HG02870 (cell line): Measurements from ENCODE around the gene RASAL1.
"Not testable (repeated sequence)": the region's sequence is repeated elsewhere in the genome, so short reads cannot be mapped to it uniquely, and the experiment has no call there.

Source experiments
- ATAC-seq: cut with Tn5 transposase; IDR thresholded peaks from one replicate; pipeline ENCODE4 v1.9.1; 2021; ENCODE audit warnings: mild to moderate bottlenecking, moderate library complexity; ENCODE audit not compliant: unreplicated experiment

RASAL1 gene

GRCh38 chr12:113119980-113120669 is 15.4 kb downstream of the RASAL1 start:
- no peak for ATAC-seq

DNA sequence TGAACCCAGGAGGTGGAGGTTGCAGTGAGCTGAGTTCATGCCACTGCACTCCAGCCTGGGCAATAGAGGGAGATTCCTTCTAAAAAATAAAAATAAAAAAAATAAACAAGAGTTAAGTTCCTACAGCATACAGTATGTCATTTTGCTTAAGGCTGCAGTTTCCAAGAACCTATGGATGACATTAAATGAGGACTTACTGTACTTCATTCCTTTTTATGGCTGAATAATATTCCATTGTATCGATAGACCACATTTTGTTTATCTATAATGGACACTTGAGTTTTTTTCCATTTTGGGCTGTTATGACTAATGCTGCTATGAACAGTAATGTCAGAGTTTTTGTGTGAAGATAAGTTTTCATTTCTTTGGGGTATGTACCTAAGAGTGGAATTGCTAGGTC is 17.4 kb downstream of the RASAL1 start:
- ATAC-seq: no peak

DNA sequence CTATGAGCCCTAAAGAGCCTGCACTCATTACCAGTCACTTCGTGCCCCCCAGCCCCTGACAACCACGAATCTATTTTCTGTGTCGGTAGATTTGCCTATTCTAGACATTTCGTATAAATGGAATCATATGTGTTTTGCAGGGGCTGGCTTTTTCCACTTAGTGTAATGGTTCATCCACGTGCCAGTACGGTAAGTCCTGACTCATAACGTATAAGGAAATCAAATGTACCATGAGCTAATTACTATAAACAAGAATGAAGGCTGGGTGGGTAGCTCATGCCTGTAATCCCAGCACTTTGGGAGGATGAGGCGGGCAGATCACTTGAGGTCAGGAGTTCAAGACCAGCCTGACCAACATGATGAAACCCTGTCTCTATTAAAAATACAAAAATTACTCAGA is 17.9 kb downstream of the RASAL1 start:
- not testable (repeated sequence) for ATAC-seq

DNA sequence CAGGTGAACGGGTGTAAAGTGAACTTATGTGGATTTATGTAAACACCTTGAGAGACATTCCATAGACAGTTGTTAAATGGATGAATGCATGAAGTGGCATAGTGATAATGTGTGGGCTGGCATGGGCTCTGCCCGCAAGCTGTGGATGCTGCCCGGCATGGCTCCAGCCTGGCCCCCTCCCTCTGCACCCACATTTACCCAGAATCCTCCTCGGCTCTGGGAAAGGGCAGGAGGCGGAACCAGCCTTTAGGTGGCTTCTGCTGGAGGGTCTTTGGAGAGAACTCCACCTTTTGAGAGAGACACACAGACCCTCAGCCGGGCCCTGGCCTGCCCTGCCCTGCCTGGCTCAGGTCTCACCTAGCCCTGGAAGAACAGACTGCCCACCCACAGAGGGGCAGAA is 18.7 kb downstream of the RASAL1 start:
- no peak for ATAC-seq

- no peak for ATAC-seq
Observed at GRCh38 chr12:113115455-113116126, 20.0 kb downstream of the RASAL1 start.

DNA sequence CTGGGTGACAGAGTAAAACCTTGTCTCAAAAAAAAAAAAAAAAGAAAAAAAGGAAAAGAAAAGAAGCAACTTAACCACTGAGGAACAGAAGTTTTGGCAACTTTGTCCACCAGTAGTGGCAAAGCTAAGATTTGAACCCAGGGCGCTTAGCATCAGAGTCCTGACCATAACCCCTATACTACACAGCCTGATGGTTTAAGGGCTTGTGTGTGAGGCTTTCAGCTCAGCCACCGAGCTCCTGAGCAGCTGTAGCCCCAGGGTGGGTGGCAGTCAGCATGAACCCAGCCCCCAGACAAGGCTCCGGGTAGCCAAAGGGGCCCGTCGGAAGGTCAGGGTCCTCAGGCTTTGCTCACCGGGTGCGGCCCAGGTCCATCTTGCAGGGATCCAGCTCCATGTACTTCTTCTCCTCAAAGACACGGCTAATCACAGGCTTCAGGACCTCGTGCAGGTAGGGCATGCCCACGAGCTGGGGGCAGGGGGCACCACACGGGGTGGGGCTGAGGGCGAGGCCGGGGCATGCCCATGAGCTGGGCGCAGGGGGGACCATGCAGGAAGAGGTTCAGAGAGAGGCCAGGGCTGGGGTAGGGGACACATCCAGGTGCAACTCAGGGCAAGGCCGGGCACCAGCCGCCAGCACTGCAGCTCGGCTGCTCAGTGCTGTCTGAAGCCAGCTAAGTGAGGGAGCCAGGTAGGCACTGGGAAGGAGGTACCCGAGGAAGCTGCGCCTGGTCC is 20.9 kb downstream of the RASAL1 start:
- no peak for ATAC-seq

- ATAC-seq: no peak
Observed at GRCh38 chr12:113113397-113113796, 22.2 kb downstream of the RASAL1 start.

DNA sequence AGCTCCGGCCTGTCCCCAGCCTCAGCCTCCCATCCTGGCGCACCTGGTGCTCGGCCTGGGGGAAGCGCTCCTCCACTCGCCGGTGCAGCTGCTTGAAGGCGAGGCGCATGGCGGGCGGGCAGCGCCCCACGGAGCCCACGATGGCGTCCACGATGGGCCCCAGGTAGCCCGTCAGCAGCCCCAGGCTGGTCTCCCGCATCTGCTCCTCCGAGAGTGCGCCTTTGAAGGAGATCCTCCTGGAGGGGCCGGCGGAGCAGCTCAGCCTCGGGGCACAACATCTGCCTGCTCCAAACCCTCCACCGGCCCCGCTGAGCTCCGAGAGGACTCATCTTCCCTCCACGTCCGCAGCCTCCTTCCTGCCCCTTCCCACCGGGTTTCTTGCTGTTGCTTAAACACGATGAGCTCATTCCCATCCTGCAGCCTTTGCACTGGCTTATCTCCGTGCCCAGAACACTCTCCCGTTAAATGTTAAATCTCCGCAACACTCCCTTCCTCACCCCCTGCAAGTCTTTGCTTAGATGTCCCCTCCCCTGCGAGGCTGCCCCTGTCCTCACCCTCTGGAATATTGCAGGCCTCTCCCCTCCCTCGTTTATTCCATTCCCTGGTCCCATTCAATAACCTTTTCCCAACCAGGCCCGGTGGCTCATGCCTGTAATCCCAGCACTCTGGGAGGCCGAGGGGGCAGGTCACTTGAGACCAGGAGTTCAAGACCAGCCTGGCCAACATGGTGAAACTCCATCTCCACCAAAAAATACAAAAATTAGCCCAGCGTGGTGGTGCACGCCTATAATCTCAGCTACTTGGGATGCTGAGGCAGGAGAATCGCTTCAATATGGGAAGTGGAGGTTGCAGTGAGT is 23.3 kb downstream of the RASAL1 start:
- no peak for ATAC-seq

DNA sequence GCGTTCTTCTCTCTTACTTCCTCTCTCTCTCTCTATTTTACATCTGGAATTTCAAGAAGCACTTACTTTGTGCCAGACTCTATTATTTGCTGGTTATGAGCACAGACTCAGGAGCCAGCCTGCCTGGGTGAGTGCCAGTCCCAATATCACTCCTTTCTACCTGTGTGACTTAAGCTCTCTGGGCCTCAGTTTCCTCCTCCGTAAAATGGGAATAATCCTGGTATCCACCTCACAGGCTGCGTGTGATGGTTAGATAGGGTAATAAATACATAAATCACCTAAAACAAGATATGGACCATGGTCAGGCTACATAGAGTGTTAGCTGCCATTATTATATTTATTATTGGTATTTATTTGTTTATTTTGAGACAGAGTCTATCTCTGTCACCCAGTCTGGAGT is 24.3 kb downstream of the RASAL1 start:
- no peak for ATAC-seq

DNA sequence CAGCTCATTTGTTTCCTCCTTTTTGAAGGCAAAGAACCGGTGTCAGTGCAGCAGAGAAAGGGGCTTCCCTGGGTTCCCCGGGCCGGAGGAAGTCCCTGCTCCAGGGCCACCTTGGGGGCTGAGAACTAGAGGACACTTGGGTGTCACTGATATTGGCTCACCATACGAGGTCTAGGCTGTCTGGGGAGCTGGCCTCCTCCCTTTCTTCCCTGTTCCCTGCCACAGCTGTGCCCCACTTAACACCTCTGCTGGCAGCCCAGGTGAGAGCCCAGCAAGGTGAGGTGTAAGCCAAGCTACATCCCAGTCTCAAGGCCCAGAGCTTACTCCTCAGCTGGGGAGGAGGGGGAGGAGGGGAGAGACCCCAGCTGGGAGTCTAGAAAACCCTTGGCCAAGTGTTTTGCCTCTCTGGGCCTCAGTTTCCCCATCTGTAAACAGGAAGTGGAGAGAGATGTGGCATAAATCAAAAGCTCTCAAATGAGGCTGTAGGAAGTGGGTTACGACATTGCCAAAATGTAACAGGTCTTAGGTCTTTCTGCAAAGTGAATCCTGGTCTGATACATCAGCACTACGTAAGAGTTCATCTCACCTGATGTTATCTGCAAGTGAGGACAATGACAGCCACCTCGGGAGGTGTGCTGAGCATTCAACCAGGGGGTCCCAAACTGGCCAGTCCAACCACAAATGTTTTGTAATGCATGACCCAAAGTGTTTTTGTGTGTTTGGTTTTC is 25.5 kb downstream of the RASAL1 start:
- ATAC-seq: no peak

- ATAC-seq: no peak
Observed at GRCh38 chr12:113109360-113109759, 26.2 kb downstream of the RASAL1 start.

- no peak for ATAC-seq
Observed at GRCh38 chr12:113108308-113108707, 27.3 kb downstream of the RASAL1 start.

DNA sequence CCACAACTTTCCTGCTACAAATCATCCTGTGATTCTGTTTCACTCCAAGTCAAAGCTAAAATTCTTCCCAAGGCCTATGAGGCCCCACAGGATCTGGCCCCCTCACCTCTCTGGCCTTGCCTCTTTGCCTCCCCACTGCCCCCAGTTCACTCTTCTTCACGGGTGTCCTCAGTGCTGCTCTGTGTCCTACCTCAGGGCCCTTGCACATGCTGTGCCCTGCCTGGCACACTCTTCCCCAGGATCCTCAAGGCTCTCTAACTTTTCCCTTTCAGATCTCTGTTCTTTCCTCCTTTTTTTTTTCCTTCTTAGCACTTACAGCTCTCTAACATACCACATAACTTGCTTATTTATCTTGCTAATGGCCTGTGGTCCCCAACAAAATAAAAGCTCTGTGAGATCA is 29.2 kb downstream of the RASAL1 start:
- no peak for ATAC-seq

- ATAC-seq: no peak
Observed at GRCh38 chr12:113105606-113106271, 29.8 kb downstream of the RASAL1 start.

DNA sequence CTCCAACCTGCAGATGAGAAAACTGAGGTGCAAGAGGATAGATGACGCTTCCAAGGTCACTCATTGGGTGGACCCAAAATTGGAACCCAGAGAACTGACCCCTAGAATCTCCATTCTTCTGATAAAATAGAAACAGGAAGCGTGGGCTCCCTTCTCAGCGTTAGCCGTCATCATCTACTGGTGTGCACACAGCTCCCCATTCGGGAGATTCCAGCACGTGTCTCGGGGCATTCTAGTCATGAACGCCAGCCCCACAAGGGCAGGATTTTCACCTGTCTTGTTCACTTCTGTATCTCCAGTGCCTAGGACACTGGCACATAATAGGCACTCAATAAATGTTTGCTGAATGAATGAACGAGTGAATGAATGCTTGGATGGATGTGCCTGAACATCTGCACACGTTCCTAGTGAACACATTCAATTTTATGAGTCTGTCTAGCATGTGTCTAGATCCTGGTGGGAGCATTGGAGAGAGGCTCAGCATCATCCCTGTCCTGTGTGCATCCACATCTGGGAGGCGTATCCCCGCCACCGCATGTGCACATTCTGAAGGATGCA is 30.5 kb downstream of the RASAL1 start:
- ATAC-seq: no peak

- ATAC-seq: no peak
Observed at GRCh38 chr12:113103756-113104450, 31.7 kb downstream of the RASAL1 start.

DNA sequence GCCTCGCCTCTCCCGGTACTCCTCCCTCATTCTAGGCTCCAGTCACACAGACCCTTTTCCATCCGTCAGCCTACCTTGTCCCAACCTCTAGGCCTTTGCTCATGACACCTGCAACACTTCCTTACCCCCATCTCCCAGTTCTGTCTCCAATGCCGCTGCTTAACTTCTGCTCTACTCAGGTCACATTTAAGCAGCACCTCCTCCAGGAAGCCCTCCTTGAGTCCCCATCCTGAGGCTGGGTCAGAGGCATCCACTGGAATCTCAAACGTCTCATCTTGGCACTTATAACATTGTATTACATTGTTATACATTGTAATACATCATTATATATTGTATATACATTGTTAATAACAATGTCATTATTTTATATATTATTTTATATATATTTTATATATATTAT is 32.8 kb downstream of the RASAL1 start:
- ATAC-seq: no peak

DNA sequence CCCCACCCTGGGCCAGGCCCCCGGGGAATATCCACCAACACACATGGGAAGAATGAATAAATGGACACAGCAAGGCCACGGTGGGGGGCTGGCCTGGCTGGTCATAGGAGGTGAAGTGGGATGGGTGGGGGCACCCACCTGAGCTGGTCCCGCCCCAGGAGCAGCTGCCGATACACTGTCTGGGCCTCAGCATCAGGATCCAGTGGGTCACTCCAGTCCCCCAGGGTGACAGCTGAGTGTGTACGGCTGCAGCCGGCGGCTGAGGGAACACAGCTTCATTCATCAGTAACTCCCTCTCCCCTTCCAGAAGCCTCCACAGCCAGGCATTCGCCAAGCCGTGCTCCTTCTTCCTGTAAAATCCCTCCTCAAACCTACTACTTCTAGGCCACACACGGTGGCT is 33.8 kb downstream of the RASAL1 start:
- no peak for ATAC-seq

- no peak for ATAC-seq
Observed at GRCh38 chr12:113099764-113100163, 35.8 kb downstream of the RASAL1 start.
